Measurements from ENCODE around the gene CCDC50.

GRCh38 chr3:191303596-191303995 lies 25.6 kb upstream of the CCDC50 start:
- TF ChIP-seq CTCF (IDR thresholded peaks at IDR 0.05; ENCODE audit: borderline replicate concordance, extremely low read depth, low read length, poor library complexity, severe bottlenecking) (no peak), EZH2 (IDR thresholded peaks at IDR 0.05; ENCODE audit: borderline replicate concordance, low read depth, low read length, severe bottlenecking) (no peak)
